SKM-1 treated with dmso at 0.1 percent for 144 hours (cell line): ENCODE results near the gene ORMDL2.
A peak's percentile ranks its signal among the peaks of the same experiment; 100 is the strongest.
"Not testable (repeated sequence)": the region's sequence is repeated elsewhere in the genome, so short reads cannot be mapped to it uniquely, and the experiment has no call there.

Experiments
- DNase-seq: peaks from one replicate; lab custom pipeline; 2025; ENCODE audit not compliant: unreplicated experiment; lab: John Stamatoyannopoulos, UW

The ORMDL2 gene

GRCh38 chr12:55827806-55828205, 10.0 kb downstream of the ORMDL2 start:
- no peak for DNase-seq

- no peak for DNase-seq
These were observed 10.5 kb downstream of the ORMDL2 start for GRCh38 chr12:55828357-55828756.

GRCh38 chr12:55829967-55830600, 12.2 kb downstream of the ORMDL2 start:
- DNase-seq, result peak; percentile 19

- DNase-seq, result no peak
These were observed 13.0 kb downstream of the ORMDL2 start for GRCh38 chr12:55830601-55831446.

- no peak for DNase-seq
These were observed 13.6 kb downstream of the ORMDL2 start for GRCh38 chr12:55831447-55831815.

- no peak for DNase-seq
These were observed 15.2 kb downstream of the ORMDL2 start for GRCh38 chr12:55833056-55833455.

- not testable (repeated sequence) for DNase-seq
These were observed 16.6 kb downstream of the ORMDL2 start for GRCh38 chr12:55834400-55834799.

DNA sequence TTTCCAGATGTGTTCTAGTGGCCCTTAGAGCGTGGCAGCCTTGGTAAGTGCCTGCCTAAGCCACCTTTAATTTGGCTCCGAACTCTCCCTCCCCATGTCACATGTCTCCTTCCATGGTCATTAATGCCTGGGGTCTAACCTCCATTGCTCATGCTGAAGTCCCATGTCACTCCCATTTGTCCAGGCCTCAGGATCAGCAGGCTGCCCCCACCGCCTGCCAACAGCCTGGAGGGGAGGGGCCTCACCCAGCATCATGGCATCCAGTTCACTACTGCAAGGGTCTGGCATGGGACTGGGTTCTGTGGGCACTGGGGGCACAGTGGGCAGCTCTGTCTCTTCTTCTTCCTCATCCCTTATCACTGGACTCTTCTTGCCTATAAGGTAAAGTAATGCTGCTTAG, 20.5 kb downstream of the ORMDL2 start:
- no peak for DNase-seq

DNA sequence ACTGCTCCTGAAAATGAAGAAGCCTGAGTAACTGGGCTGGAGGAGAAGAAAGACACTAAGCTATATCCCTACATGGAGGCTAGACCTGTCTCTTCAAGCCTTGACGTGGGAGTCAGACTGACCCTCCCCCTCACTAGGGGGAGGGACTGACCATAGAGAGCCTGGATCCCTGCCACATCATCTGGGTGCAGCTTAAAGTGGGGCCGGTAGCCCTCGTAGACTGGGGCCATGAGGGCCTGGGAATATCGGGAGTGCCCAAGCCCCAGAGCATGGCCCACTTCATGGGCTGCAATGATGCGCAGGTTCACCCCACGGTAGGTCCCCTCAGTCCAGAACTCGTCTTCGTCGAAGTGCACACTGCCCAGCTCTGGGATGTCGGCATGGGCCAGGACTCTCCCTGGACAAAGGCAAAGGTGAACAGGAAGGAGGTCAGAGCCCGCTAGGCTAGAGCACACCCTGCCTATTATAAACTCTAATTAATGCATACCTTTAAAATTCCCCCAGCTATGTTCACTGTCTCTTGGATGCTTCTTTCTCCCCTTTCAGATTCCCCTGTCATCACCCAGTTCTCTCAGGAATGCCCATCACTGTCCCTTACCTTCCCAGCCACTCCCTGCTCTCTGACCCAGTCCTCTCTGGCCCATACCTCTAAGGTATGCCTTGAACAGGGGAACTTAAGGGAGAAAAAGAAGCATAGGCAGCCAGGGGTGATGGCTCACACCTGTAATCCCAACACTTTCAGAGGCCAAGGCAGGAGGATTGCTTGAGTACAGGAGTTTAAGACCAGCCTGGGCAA, 21.7 kb downstream of the ORMDL2 start:
- DNase-seq, result no peak

- DNase-seq, result no peak
These were observed 22.9 kb downstream of the ORMDL2 start for GRCh38 chr12:55840581-55841351.

GRCh38 chr12:55842681-55843429, 25.0 kb downstream of the ORMDL2 start, which contains the start of gene MMP19:
Gene MMP19 (minus strand): TSS chr12:55842936. CDS start chr12:55842830, 106 bp downstream.
- DNase-seq, result peak; percentile 29

DNA sequence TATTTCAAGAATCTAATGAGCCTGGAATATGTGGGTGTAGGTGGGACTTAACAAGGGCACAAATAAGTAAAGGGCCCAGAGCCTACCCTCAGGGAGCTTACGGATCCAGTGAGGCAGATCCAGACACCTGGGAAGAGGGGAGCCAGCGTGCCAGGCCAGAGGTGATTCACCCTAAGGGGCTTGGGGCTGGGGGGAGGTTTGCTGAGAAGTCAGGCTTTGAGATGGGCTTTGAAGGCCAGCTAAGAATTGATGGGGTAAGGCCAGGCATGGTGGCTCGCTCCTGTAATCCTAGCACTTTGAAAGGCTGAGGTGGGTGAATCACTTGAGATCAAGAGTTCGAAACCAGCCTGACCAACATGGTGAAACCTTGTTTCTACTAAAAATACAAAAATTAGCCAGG, 25.6 kb downstream of the ORMDL2 start:
- no peak for DNase-seq

DNA sequence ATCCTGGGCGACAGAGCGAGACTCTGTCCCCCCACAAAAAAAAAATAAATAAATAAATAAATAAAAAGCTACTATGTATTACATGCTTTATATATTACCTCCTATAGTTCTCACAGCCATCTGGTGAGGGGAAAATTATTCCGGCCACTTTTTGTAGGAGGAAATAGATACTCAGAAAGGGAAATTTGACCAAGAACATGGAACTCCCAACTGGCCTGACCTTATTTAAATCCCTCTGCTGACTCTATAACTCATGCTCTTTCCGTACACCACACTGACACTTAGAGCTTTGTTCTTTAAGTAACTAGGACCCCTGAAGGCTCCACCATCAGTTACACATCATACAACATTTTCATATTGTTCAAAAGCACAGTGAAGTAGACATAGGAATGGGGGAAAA, 27.1 kb downstream of the ORMDL2 start:
- DNase-seq, result no peak

GRCh38 chr12:55845361-55845760, 27.5 kb downstream of the ORMDL2 start:
- no peak for DNase-seq

GRCh38 chr12:55845785-55846496, 28.1 kb downstream of the ORMDL2 start:
- no peak for DNase-seq

DNA sequence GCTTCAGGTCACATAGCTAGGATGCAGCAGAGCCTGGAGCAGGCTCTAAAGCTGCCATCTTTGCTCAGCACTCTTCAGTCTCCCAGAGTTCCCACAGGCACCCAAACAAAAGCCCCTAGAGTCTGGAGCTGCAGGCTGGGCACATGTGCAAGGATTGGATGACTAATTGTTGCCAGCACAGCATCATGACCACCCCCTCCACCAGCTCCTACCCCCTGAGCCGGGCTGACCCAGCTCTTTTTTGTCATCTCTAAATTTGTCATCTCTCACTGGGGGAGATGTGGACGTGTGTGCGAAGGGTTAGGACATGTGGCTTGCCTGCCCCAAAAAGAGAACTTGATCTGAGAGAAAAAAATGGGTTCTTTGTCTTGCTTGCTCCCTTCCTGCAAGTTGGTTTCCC, 29.2 kb downstream of the ORMDL2 start:
- peak; percentile 2 for DNase-seq

- DNase-seq, result no peak
These were observed 29.9 kb downstream of the ORMDL2 start for GRCh38 chr12:55847603-55848291.

- DNase-seq, result no peak
These were observed 31.9 kb downstream of the ORMDL2 start for GRCh38 chr12:55849616-55850343.
